ENCODE measurements around the gene PLPP3. TPM values are rescaled to one million over a fixed set of nuclear protein-coding genes. Genes with fewer than 3 reads are reported as not detected.

PLPP3 gene
- total RNA-seq, 4 donors from 2014 or later: 29.0 to 80.0 (median 39.4) TPM

DNA sequence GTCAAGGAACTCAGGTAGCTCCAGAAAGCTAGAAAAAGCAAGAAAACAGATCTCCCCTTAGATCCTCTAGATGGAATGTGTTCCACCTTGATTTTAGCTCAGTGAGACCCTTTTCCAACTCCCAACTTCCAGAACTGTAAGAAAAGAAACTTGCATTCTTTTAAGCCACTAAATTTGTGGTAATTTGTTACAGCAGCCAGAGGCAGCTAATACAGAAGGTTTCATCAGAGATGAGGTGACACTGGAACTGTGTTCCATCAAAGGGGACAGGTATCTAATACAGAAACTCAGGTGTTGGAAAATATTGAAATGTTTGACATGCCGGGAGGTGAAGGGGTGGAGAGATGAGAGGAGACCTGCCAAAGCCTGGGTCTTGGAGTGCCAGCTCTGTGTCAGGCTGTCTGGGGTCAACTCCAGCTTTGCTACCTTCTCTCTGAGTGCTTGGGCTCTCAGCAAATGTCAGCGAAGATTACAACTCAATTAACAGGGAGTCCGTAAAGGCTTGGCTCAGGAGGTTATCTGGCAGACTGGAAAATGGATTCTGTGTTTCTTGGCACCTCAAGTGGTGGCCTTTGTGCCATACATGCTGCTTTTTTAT, 71.3 kb downstream of the PLPP3 start:
- no peak for TF ChIP-seq POLR2A (IDR thresholded peaks at IDR 0.05)
- TF ChIP-seq, protein P1, sequence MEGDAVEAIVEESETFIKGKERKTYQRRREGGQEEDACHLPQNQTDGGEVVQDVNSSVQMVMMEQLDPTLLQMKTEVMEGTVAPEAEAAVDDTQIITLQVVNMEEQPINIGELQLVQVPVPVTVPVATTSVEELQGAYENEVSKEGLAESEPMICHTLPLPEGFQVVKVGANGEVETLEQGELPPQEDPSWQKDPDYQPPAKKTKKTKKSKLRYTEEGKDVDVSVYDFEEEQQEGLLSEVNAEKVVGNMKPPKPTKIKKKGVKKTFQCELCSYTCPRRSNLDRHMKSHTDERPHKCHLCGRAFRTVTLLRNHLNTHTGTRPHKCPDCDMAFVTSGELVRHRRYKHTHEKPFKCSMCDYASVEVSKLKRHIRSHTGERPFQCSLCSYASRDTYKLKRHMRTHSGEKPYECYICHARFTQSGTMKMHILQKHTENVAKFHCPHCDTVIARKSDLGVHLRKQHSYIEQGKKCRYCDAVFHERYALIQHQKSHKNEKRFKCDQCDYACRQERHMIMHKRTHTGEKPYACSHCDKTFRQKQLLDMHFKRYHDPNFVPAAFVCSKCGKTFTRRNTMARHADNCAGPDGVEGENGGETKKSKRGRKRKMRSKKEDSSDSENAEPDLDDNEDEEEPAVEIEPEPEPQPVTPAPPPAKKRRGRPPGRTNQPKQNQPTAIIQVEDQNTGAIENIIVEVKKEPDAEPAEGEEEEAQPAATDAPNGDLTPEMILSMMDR (IDR thresholded peaks at IDR 0.05): no peak
- TF ChIP-seq EP300 (IDR thresholded peaks at IDR 0.05): no peak
- H3K4me3 ChIP-seq: no peak overlapping the region
- DNase-seq (ENCODE audit: low spot score in 2 of 2): no peak
- H3K27ac ChIP-seq: no peak overlapping the region
- H3K27me3 ChIP-seq: no peaks in the 10 kb centered on the region
- H3K9me3 ChIP-seq: no peaks in the 10 kb centered on the region
- 60% methylated on average over 3 of the region's 3 CpGs for WGBS
- H3K36me3 ChIP-seq: peaks cover 51% of the 10 kb centered on the region
- peaks cover 41% of the 10 kb centered on the region for H3K4me1 ChIP-seq

DNA sequence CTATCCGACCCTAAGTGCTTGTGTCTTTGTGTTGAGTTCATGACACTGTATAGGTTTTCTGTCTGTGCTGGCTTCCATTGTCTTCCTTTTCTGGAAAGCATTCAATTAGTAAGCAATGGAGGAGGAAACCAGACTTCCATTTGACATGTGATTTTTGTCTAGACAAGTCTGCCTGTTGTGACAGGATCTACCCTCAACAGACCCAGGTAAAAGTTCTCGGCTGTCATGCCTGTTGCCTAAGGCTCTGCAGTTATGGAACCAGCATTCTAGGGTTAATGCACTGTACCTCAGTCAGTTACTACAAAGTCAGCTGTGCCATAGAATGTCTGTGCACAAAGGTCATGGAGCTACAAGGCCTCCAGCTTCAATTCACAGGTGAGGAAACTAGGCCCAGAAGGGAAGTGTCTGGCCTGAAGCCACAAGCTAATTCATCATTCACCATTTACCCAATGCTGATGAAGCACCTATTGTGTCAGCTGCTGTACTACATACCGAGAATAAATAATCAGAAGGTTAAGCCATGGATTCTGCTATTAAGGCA, 72.3 kb downstream of the PLPP3 start:
- no peaks in the 10 kb centered on the region for H3K27me3 ChIP-seq
- H3K36me3 ChIP-seq: peaks cover 52% of the 10 kb centered on the region
- TF ChIP-seq, protein P1 (IDR thresholded peaks at IDR 0.05): no peak
- no peak for TF ChIP-seq EP300 (IDR thresholded peaks at IDR 0.05)
- TF ChIP-seq POLR2AphosphoS5 (IDR thresholded peaks at IDR 0.05): no peak
- no peak for TF ChIP-seq POLR2A (IDR thresholded peaks at IDR 0.05)
- H3K9me3 ChIP-seq: no peaks in the 10 kb centered on the region
- no peak overlapping the region for H3K27ac ChIP-seq
- peaks cover 45% of the 10 kb centered on the region for H3K4me1 ChIP-seq
- 50% methylated on average over 3 of the region's 3 CpGs for WGBS
- H3K4me3 ChIP-seq: no peak overlapping the region
- no peak for DNase-seq (ENCODE audit: low spot score in 2 of 2)

DNA sequence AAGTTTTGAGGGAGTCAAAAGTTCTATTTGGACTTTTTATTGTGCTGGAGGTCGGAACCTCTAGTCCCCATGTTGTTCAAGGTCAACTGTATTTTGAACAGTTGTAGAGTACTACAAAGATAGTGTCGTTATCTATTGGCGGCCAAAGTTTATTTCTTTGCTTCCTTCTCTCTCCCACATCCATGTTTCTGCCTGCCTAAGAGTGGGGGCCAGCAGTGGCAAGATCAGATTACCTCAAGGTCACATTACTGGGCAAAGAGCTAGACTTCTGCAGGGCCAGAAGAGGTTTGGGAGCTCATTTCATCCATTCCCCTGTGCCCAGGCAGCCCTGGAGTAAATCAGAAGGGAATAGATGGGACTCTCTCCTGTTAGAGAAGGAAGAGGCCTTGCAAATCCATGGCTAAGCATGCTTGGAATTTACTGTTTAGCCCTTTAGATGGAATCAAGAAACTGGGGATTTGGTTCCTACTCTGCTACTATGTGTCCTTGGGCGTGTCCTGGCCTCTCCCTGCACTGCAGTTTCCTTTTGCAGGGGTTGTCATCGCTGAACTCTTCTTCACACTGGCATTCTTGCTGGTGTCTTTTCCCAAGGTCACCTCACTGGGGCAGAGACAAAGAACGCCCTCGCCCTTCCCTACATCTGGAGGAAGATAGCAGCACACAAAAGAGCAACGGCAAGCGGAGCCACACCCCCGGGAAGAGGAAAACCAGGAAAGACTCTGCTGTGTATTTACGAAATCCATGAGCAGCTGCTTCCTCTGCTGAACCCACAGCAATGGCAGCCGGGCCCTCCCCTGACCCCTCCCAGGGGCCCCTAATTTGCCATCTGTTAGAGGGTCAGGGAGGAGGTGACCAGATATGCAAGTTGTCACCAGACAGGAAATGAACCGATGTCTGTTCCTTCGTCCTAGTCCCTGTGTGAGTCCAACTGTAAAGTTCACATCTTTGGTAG, 73.3 kb downstream of the PLPP3 start:
- WGBS: 70% methylated on average over 14 of the region's 14 CpGs
- Histone ChIP-seq H3K9me3 (no peaks in the 10 kb centered on the region), H3K36me3 (peaks cover 42% of the 10 kb centered on the region), H3K4me3 (no peak overlapping the region), H3K4me1 (peaks cover 47% of the 10 kb centered on the region), H3K27ac (no peak overlapping the region), H3K27me3 (no peaks in the 10 kb centered on the region)
- TF ChIP-seq EP300 (IDR thresholded peaks at IDR 0.05): no peak
- TF ChIP-seq POLR2AphosphoS5 (IDR thresholded peaks at IDR 0.05): no peak
- TF ChIP-seq, protein P1 (IDR thresholded peaks at IDR 0.05): no peak
- TF ChIP-seq POLR2A (IDR thresholded peaks at IDR 0.05): no peak
- no peak for DNase-seq (ENCODE audit: low spot score in 2 of 2)

DNA sequence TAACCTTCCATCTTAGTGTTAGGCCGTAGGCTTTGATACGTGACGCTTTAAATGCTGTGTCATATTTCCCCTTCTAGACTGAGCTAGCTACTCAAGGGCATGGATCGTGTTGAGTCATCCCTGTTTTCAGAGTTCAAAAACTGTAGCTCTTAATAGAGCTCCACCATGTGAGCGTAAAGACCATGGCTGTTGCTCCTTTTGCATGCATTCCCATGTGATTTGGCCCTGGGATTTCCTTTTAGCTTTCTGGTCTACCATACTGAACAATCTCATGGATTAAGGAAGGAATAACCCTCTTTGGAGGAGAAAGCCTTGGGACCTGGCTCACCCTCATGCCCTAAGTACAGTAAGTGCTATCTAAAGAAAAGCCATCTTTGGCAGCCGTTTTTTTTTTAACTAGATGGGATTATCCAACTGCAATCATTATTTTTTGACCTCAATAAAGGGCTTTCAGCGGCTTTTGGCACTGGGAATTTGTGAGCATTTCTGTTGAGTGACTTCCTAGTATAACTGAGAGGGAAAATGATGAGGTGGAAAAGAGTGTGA, 76.6 kb downstream of the PLPP3 start:
- DNase-seq (ENCODE audit: low spot score in 2 of 2): no peak
- Histone ChIP-seq H3K27me3 (no peaks in the 10 kb centered on the region), H3K27ac (no peak overlapping the region), H3K4me3 (no peak overlapping the region), H3K4me1 (peaks cover 26% of the 10 kb centered on the region), H3K9me3 (no peaks in the 10 kb centered on the region), H3K36me3 (peaks cover 34% of the 10 kb centered on the region)
- 90% methylated on average over 7 of the region's 7 CpGs for WGBS
- TF ChIP-seq POLR2AphosphoS5 (IDR thresholded peaks at IDR 0.05) (no peak), EP300 (IDR thresholded peaks at IDR 0.05) (no peak), POLR2A (IDR thresholded peaks at IDR 0.05) (no peak)
- TF ChIP-seq, protein P1 (IDR thresholded peaks at IDR 0.05): no peak

DNA sequence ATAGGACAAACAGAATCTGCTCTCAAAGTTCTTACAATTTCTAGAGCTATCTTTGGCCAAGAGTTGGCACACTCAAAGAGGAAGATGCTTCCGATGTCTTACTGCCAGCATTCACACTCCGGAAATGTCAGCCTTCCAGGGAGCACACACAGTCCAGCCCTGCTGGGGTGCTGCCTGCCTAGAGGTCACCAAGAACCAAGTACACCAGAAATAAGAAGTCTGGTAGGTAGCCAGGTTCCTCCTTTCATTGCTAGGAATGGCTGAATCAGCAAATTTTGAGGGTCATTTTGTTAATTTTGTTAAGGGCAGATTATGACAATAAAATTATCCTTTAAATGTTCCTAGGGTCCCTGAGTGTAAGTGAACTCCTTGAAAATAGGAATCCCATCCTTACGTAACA, 77.5 kb downstream of the PLPP3 start:
- no peaks in the 10 kb centered on the region for H3K27me3 ChIP-seq
- H3K36me3 ChIP-seq: peaks cover 34% of the 10 kb centered on the region
- H3K27ac ChIP-seq: no peak overlapping the region
- no peak overlapping the region for H3K4me3 ChIP-seq
- TF ChIP-seq, protein P1 (IDR thresholded peaks at IDR 0.05): no peak
- TF ChIP-seq POLR2AphosphoS5 (IDR thresholded peaks at IDR 0.05) (no peak), EP300 (IDR thresholded peaks at IDR 0.05) (no peak), POLR2A (IDR thresholded peaks at IDR 0.05) (no peak)
- peaks cover 19% of the 10 kb centered on the region for H3K4me1 ChIP-seq
- DNase-seq (ENCODE audit: low spot score in 2 of 2): no peak
- WGBS: 61% methylated on average over 3 of the region's 3 CpGs
- no peaks in the 10 kb centered on the region for H3K9me3 ChIP-seq

Data from suprapubic skin (tissue), 4 donors.